ENCODE measurements around the gene CAMTA1.
"Not testable (repeated sequence)": the region's sequence is repeated elsewhere in the genome, so short reads cannot be mapped to it uniquely, and the experiment has no call there.

Gene CAMTA1

DNA sequence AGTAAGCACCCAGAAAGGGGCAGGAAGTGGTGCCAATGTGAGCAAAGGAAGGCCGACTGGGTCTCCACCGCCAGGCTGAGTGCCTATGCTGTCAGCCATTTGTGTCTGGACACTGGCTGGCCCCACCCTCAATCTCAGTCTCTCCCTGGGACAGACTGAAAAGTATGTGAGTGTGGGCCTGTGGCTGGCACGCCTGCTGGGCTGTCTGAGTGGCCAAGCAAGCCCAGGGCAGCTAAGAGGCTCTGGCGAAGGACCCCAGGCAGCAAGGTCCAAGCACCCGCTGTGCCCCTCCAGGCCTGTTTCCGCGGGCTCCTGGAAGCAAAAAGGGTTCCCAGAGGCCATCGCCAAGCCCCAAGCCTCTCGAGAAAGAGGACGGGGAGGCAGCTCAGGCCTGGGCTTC, 892.6 kb downstream of the CAMTA1 start:
- no peak for ATAC-seq

DNA sequence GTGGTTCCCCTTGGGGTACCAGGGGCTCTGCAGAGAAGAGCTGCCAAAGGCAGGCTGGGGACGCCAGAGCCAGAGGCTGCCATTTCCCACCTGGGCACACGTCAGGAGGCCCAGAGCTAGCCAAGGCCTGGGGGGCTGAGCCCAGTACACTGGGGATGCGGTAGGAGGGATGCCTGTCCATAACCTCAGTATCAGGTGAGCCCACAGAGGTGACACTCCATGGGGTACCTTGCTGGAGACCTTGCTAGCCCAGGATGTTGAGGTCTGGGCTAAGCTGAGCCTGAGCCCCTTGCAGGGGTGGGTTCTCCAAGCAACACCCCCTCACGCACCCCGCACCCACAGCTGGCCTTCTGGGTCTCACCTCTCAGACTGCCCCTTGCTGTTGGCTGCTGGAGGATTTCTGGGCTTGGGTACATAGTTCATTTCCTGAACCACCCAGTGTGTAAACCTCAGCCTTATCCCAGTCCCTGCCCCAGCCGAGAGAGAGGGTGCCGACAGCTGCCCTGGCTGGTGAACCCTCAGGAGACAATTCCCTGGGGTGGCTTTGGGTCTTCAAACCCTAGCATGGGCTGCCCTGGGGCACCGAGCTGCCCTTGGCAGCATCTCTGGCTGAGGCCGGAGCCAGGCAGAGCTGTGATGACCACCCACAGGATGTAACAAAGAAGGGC, 893.4 kb downstream of the CAMTA1 start:
- ATAC-seq: no peak

DNA sequence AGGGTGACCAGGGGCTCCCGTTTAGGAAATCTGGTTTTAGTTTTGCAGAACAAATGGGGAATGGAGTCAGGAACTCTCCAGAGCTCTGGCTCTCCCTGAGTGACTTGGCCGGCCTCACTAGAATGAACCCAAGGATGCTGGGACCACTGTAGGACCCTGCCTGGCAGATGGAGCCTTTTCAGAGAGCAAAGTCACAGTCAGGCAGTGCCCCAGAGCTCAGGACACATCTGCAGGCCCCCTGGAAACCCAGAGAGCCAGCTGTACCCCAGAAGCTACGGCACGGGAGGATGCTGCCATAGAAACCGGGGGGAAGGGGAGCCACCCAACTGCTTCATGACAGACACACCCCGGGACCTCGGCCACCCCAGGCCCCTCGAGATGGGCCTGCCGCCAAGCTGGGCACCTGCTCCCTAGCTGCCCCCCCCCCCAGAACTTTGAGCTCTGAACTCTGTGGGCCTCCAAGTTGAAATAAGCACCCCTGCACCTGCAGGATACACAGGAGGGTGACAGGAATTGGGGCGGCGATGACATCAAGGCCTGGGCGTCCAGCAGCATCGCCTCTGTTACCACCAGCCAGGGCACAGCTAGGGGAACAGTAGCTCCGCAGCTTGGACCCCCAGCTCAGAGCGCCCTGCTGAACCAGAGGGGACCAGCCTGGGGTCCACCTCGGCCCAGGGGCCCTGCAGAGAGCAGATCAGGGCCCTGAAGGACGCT, 894.1 kb downstream of the CAMTA1 start:
- no peak for ATAC-seq

DNA sequence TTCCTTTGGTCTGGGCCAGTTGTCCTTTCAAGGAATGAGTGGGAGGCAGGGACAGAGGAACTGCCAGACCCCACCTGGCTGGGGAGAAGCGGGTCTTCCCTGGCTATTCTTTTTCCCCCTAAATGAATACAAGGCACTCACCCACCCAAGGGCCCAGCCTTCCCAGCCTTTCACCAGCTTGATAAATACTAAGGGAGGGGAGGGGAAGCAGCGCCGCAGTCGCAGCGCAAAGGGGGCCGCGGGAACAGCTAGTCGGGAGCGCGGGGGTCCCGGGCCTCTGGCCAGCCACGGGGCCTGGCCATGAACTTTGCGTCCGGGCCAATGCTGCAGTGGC, 894.6 kb downstream of the CAMTA1 start:
- ATAC-seq: no peak

DNA sequence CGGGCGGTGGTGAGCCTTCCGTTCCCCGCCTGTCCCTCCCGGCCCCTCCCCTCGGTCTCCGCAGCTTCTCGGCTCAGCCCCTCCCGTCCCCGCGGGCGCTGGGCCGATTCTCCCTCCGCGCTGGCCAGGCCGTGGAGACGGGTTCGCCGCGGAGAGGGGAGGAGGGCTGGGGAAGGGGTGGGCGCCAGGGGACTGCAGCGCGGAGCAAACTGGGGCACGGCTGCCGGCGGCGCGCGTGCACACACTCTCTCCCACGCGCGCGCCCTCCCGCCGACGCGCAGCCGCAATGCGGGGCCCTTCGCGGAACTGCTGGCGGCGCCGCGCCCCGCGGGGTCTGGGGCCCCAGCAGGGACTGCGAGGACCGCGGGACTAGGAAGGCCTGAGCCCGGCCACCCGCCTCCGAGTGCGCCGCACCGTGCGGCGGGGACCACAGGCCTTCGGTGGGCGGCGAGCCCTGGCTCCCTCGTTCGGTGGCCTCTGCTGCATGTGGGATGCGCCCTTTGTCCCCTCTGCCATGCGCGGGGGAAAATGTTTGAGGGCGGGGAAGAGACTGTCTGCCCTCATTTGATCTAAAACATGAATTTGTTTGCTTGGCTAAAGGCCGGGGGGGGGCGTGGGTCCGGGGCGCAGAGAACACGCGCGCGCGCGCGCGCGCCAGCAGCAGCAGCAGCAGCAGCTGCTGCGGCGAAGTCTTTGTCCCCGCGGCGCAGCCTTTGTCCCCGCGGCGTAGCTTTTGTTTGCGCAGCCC, 895.1 kb downstream of the CAMTA1 start:
- ATAC-seq: peak; percentile 47 to 56

DNA sequence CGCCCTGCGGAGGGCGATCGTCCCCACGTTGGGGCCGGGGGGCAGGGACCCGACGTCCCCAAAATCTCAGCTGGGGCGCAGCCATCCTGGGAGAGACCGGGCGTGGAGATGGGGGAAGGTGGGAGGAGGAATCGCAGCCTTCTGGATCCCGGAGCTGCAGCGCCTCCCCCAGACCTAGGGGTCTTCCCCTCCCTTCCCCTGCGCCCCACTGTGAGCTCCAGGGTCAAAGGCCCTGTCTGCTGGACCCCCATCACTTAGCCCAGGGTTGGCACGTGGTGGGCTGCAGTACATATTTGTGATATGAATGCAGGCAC, 895.7 kb downstream of the CAMTA1 start:
- ATAC-seq: no peak

DNA sequence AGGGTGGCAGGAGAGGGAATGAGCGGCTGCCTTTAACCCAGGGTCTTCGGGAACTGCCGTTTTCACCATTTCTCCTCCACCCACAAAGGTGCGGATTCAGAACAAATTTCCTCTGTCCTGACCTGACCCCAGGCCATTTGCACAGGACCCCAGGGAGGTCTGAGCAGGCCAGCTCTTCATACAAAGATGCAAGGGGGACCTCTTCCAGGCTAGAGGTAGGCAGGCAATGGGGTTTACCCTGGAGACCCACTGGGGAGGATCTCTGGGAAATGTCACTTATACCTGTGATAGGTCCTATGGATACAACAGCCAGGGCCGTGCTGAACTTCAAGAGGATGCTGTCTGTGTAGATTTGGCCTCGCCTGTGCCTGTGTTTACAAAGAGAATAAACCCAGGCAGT, 896.1 kb downstream of the CAMTA1 start:
- ATAC-seq: no peak

DNA sequence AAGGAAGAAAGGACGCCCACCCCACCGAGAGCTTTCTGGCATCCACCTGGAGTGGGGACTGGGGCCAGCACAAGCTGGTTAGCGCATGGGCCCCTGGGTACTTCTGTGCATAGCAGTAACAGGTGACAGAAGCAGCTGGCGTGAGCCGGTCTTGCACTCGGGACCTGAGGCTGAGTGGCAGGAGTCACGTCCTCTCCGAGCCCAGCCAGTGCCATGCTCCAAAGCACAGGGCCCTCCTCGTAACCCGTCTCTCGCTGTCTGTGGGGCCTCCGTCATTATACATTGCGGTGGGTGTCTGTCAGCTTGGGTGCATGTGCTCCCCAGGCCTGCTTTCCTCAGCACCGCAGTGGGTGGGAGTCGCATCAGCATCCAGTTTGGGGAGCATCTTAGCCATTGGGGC, 898.3 kb downstream of the CAMTA1 start:
- ATAC-seq: no peak

DNA sequence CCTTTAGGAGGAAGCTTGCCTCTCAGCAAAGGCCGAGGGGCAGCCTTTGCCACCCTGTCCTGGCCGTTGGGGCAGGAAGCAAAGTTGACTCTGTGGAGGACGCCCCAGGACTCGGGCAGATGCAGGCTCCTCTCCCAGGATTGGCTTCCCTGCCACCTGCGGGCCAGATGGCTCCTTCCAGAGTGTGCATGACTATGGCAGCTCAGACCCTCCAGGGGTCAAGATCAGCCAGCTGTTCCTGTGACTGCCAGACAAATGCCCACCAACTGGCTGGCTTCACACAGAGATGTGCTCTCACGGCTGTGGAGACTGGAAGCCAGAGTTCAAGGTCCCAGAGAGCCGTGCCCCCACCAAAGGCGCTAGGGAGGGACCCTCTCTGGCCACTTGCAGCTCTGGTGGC, 898.9 kb downstream of the CAMTA1 start:
- no peak for ATAC-seq

DNA sequence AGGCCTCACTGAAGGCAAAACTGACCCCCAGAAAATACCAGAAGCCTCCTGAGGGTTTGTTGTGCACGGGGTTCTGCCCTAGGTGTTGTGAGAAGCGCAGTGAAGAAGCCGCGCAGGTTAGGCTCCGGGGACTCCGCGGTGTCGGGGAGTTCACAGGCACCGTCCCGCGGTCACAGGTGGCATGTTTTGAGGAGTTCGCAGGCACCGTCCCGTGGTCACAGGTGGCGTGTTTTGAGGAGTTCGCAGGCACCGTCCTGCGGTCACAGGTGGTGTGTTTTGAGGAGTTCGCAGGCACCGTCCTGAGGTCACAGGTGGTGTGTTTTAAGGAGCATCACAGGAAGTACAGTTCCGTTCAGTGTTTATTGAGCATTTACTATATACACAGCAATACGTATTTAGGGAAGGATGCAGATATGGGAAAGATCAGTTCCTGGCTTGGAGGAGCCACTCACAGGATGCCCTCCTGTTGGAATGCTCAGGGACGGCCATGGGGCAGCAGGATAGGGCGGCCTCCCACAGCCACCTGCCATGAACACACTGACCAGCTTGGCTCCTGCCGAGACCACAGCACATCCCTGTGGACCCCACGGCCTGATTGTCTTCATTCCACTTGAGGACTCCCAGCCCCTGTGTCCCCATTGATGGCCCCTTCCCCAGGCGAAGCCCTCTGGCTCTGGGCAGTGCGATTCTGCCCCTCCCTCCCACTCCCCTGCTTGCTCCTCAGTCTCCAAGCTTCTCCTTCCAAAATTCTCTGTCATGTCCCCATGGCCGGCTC, 899.8 kb downstream of the CAMTA1 start:
- no peak for ATAC-seq

DNA sequence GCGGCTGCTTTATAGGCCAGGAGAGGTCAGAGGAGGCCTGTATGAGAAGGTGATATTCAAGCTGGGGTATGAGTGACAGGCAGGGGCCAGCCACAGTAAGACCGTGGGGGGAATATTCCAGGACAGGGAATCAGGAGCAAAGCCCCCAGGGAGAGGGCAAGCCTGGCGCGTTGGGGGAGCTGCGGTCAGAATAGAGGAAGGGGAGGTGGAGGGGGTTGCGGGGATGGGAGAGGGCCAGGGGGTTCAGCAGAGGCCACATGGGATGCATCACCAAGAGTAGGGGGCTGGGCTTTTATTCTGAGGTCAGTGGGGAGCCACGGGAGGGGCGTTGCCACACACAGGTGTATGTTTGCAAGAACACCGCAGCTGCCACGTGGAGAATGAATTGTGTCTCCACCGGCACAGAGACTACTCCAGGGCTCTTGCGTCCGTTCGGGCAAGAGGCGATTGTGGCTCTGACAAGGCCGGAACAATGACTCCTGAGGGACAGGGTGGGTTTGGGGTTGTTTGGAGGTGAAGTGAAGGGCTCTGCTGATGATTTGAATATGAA, 901.1 kb downstream of the CAMTA1 start:
- no peak for ATAC-seq

DNA sequence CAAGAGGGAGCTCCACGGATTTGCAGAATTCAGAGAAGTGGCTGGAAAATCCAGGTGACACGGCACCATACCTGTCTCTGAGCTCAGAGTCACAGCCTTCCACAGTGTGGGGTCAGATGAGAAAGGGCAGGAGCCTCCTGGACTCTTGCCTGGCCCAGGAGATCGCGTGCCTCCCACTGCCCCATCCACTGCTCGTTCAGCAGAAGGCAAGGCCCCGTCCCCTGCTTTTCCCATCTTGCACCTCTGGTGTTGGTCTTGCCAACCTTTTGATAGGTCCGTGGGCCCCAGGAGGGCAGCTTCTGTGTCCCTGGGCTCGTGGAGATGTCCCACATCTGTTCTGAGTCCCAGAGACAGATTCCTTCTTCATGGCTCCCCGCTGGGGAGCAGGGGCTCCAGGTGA, 902.2 kb downstream of the CAMTA1 start:
- no peak for ATAC-seq

DNA sequence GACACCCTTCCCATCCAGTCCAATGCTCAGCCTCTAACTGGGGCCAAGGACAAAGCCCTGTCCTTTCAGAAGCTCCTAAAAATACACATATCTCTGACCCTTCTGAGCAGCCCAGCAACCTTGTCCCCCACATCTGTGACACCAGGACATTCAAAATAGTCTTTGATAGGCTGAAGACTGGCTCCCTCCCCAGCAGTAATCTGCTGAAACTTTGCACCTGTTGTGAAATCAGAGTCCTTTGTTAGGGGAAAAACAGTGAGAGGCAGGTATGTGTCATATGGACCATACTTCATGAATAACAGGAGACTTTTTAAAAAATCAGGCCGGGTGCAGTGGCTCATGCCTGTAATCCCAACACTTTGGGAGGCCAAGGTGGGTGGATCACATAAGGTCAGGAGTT, 903.4 kb downstream of the CAMTA1 start:
- ATAC-seq: no peak

DNA sequence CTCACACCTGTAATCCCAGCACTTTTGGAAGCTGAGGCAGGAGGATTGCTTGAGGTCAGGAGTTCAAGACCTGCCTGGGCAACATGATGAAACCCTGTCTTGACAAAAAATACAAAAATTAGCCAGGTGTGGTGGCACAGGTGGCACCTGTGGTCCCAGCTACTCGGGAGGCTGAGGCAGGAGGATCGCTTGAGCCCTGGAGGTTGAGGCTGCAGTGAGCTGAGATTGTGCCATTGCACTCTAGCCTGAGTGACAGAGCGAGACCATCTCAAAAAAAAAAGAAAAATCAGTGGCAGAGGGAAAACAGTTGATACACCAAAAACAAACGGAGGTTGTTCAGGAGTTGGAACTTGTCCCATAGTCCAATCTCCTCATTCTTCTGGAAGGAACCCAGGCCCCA, 904.1 kb downstream of the CAMTA1 start:
- ATAC-seq: not testable (repeated sequence)

DNA sequence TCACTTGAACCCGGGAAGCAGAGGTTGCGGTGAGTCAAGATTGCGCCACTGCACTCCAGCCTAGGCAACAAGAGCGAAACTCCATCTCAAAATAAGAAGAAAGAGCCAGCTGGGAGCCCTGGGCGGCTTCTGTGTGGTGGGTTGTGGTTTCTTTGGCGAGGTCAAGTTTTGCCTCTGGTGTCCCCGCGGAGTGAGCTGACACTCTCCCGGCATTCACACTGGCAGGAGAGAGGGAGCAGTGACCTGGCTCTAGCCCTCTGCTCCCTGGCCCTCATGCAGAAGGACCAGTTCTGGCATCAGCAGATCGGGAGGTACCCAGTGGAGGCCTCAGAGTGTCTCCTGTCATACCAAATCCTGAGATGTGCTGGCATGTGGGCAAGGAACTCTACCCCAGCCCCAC, 904.8 kb downstream of the CAMTA1 start:
- ATAC-seq: no peak

DNA sequence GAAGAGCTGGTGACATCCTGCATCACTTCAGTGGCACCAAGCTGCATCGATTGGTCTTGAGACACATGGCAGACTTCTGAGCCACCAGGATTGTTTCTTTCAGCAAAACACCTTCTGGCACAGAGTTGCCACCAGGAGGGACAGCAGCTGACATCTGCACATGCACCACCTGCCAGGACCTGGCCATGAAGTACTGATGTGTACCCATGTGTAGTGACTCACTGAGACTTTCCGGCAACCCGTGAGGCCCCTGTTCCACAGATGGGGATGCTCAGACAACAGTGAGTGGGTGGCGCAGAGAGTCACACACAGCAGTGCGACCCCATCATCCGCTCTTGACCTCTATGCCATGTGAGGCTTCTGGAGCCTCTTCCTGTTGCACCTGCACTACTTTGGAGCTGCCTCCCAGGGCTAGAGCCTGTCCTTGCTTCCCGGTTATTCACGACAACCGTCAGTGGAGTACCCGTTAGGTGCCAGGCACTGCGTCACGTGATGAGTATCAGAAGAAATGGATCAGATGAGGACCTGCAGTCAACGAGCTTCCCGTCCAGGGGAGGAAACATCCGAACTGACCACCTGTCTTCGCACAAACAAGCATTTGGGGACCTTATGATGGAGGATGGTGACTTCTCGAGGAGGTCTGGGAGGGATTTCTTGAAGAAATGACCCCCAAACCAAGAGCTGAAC, 905.4 kb downstream of the CAMTA1 start:
- ATAC-seq: no peak

DNA sequence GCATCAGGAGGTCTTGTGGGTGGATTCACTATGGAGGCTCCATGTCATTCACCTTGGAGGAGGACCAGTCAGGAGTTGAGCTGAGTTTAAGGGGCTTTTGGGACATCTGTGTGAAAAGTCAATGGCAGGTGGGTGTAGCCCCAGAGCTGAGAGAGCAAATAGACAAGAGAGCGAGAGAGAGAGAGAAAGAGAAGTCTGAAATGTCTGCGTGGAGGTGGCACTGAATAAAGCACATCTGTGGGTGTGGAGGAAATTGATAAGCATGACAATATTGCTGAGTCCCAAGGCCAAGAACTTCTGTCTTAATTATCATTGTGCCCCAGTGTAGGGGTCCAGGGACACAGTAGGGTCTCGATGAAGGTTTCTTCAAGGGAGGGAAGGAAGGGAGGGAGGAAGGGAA, 906.3 kb downstream of the CAMTA1 start:
- no peak for ATAC-seq

DNA sequence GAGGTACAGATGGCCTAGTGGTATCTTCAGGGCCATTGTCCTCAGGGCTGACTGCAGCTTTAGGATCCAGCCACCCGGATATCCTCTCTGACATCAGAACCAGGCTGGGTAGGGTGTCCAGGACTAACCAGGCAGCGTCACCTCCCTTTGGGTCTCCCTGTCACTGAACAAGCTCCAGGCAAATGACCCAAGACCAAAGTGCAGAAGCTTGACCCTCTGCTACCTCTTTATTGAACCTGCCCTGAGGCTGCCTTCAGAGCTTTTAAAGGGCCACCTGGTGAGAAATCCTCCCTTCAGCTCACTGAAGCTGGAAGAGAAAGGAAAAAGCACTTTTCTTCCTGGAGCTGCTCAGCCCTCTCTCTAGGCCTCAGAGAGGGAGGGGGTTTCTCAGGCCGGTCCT, 906.8 kb downstream of the CAMTA1 start:
- ATAC-seq: no peak

DNA sequence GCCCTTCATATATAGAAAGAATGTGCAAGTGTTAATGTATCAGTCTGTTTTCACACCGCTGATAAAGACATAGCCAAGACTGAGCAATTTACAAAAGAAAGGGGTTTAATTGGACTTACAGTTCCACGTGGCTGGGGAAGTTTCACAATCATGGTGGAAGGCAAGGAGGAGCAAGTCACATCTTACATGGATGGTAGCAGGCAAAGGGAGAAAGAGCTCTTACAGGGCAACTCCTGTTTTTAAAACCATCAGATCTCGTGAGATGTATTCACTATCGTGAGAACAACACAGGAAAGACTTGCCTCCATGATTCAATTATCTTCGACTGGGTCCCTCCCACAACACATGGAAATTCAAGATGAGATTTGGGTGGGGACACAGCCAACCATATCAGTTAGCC, 907.8 kb downstream of the CAMTA1 start:
- ATAC-seq: not testable (repeated sequence)

DNA sequence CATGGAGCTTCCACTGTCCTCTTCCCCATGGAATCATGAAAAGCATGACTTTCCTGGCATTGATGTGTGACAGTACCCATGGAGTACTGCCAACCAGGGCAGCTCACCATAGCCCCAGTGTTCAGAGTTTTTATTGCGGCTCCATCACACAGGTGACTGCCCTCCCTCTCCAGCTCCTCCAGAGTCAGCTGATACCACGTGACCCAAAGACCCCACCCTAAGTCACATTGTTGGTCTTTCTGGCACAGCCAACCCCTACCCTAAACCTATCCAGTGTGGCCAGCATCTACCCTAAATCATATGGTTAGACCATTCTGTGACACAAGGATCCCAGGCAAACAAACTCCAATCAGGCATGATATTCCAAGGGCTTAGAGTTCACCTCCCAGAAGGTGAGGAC, 908.4 kb downstream of the CAMTA1 start:
- no peak for ATAC-seq

DNA sequence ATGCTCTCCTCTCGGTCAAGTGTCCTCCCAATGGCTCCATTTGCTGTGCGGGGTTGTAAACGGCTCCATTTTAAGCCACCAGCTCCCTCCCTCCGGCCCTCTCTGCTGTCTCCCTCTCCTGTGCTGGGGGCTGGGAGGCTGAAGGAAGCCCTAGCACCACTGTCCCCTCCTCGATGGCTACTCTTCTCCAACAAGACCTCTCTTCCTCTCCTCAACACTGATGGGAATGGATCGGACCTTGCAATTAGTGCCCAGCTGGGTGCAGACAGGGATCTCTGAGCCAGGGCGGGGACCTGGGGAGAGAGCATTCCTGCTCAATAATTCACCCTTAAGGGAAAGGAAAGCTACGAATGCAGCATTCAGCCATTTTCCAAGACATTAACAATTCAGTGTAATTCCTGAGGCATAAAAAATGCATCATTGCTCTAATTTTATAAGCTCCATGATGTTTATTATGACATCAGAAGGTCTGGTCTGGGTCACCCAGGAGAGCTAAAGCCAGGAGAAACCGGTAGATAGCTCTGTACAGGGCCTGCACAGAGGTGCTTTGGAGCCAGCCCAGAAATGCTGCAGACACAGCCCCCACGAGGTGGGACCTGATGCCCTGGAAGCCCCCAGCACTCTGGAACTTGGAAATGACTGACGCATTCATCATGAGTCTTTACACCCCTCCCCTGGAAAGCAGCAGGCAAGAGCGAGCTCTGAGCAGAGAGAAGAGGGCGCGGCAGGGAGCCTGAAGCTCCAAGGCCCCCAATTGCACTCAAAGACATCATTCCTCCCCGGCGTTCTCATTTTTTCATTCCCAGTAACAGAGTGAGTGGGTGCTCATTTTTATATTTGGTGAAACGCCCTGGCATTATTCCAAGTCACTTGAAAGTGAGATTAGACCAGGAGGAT, 909.6 kb downstream of the CAMTA1 start:
- ATAC-seq: no peak

Measured in activated CD4-positive, CD25-positive, alpha-beta regulatory T cell treated with anti-CD3 and anti-CD28 coated beads, Interleukin-2, amount 50 U/mL, for 24 hours (primary cell).